Measurements from ENCODE around the gene TBC1D13.

DNA sequence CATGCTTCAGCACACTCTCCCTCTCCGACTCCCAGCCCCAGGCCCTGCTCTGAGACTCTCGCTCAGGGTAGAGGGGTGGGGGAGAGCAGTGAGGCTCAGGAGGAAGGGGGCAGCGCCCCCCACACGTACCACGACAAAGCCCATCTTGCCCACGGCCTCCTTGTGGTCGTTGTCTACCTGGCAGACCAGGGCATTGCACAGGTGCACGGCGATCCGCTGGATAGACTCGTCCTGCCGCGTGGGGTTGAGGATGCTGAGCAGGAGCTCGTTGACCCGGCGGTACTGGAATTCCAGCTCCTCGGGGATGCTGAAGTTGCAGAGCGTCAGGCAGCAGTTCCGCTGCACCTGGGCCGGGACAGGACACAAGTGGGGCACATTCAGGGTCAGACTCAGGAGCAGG lies 44.7 kb upstream of the TBC1D13 start:
- TF ChIP-seq, protein P1, sequence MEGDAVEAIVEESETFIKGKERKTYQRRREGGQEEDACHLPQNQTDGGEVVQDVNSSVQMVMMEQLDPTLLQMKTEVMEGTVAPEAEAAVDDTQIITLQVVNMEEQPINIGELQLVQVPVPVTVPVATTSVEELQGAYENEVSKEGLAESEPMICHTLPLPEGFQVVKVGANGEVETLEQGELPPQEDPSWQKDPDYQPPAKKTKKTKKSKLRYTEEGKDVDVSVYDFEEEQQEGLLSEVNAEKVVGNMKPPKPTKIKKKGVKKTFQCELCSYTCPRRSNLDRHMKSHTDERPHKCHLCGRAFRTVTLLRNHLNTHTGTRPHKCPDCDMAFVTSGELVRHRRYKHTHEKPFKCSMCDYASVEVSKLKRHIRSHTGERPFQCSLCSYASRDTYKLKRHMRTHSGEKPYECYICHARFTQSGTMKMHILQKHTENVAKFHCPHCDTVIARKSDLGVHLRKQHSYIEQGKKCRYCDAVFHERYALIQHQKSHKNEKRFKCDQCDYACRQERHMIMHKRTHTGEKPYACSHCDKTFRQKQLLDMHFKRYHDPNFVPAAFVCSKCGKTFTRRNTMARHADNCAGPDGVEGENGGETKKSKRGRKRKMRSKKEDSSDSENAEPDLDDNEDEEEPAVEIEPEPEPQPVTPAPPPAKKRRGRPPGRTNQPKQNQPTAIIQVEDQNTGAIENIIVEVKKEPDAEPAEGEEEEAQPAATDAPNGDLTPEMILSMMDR (IDR thresholded peaks at IDR 0.05): no peak
- TF ChIP-seq, protein P2, sequence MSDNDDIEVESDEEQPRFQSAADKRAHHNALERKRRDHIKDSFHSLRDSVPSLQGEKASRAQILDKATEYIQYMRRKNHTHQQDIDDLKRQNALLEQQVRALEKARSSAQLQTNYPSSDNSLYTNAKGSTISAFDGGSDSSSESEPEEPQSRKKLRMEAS (CRISPR knock-in tag; IDR thresholded peaks at IDR 0.05): no peak
- TF ChIP-seq, protein P3, sequence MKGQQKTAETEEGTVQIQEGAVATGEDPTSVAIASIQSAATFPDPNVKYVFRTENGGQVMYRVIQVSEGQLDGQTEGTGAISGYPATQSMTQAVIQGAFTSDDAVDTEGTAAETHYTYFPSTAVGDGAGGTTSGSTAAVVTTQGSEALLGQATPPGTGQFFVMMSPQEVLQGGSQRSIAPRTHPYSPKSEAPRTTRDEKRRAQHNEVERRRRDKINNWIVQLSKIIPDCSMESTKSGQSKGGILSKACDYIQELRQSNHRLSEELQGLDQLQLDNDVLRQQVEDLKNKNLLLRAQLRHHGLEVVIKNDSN (CRISPR knock-in tag; IDR thresholded peaks at IDR 0.05): no peak
- TF ChIP-seq, protein P4, sequence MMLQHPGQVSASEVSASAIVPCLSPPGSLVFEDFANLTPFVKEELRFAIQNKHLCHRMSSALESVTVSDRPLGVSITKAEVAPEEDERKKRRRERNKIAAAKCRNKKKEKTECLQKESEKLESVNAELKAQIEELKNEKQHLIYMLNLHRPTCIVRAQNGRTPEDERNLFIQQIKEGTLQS (CRISPR knock-in tag; conservative IDR thresholded peaks at IDR 0.05): no peak
- no peak for TF ChIP-seq ELF4 (CRISPR knock-in tag; IDR thresholded peaks at IDR 0.05; ENCODE audit: low read depth)
- TF ChIP-seq, protein P5, sequence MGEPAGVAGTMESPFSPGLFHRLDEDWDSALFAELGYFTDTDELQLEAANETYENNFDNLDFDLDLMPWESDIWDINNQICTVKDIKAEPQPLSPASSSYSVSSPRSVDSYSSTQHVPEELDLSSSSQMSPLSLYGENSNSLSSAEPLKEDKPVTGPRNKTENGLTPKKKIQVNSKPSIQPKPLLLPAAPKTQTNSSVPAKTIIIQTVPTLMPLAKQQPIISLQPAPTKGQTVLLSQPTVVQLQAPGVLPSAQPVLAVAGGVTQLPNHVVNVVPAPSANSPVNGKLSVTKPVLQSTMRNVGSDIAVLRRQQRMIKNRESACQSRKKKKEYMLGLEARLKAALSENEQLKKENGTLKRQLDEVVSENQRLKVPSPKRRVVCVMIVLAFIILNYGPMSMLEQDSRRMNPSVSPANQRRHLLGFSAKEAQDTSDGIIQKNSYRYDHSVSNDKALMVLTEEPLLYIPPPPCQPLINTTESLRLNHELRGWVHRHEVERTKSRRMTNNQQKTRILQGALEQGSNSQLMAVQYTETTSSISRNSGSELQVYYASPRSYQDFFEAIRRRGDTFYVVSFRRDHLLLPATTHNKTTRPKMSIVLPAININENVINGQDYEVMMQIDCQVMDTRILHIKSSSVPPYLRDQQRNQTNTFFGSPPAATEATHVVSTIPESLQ (CRISPR knock-in tag; IDR thresholded peaks at IDR 0.05): no peak
- TF ChIP-seq SMAD4 (CRISPR knock-in tag; IDR thresholded peaks at IDR 0.05): no peak
- TF ChIP-seq, protein P6, sequence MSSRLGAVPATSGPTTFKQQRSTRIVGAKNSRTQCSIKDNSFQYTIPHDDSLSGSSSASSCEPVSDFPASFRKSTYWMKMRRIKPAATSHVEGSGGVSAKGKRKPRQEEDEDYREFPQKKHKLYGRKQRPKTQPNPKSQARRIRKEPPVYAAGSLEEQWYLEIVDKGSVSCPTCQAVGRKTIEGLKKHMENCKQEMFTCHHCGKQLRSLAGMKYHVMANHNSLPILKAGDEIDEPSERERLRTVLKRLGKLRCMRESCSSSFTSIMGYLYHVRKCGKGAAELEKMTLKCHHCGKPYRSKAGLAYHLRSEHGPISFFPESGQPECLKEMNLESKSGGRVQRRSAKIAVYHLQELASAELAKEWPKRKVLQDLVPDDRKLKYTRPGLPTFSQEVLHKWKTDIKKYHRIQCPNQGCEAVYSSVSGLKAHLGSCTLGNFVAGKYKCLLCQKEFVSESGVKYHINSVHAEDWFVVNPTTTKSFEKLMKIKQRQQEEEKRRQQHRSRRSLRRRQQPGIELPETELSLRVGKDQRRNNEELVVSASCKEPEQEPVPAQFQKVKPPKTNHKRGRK (CRISPR knock-in tag; IDR thresholded peaks at IDR 0.05; ENCODE audit: borderline replicate concordance): no peak
- no peak for TF ChIP-seq ZNF138 (CRISPR knock-in tag; conservative IDR thresholded peaks at IDR 0.05)
- no peak for TF ChIP-seq CREB1 (CRISPR knock-in tag; IDR thresholded peaks at IDR 0.05)
- no peak for TF ChIP-seq NR1H2 (CRISPR knock-in tag; IDR thresholded peaks at IDR 0.05)

Data from WTC11 (cell line).